HepG2 (cell line): ENCODE measurements around the gene SLC1A4. TPM values are rescaled to one million over a fixed set of nuclear protein-coding genes. Genes with fewer than 3 reads are reported as not detected.

Source experiments
- ATAC-seq: fragments of 200-7000 bp; cut with Tn5 transposase; 3 replicates; pipeline ENCODE4 v1.9.1; 2020; ENCODE audit warnings: mild to moderate bottlenecking, moderate library complexity
- BruUV-seq: library from RNA; stranded (reverse); fragments of 400-500 nt; replicated peaks from 2 replicates; lab custom pipeline; 2021; lab: Mats Ljungman, UMichigan
- CTCF ChIA-PET: fragments of 300-600 bp; formaldehyde crosslinking; extraction: SDS; loops from one replicate; lab custom pipeline; 2021; ENCODE audit warnings: low total read pairs, inconsistent platforms, low intra/inter-chr PET ratio; lab: Yijun Ruan, JAX
- POLR2A ChIA-PET: fragments of 350-600 bp; sonication (Branson Sonifier 250); formaldehyde crosslinking; loops from one replicate; lab custom pipeline; 2020; ENCODE audit warnings: antibody characterized with exemption, inconsistent platforms; lab: Yijun Ruan, JAX
- DNase-seq: peaks from one replicate; pipeline ENCODE4 v3.0.0-alpha.2; 2015; ENCODE audit warnings: low spot score
- FAIRE-seq: peaks from 3 replicates; lab custom pipeline; 2011; peaks lifted over from hg19 to GRCh38; lab: Jason Lieb, UNC
- H2AFZ ChIP-seq: one replicate; pipeline ENCODE4 v1.6.1; 2011; ENCODE audit warnings: low read length, inconsistent platforms
- H3K27ac ChIP-seq: fragments of 300-600 bp; 3 replicates; pipeline ENCODE4 v1.8.0; 2011; ENCODE audit warnings: mixed run types, mild to moderate bottlenecking, mixed read lengths, low read length, inconsistent platforms; ENCODE audit not compliant: insufficient read depth; ENCODE audit errors: extremely low read length
- H3K27me3 ChIP-seq, 2 experiments: fragments of 200-600 bp in 1 of 2; 2 replicates in 1 of 2; 3 replicates in 1 of 2; pipeline versions ENCODE4 v1.6.0 to v1.8.0; 2011; ENCODE audit warnings: low read length in 2 of 2, mild to moderate bottlenecking in 2 of 2, moderate library complexity in 2 of 2, inconsistent platforms in 1 of 2; ENCODE audit not compliant: insufficient read depth in 2 of 2, control insufficient read depth in 1 of 2
- H3K36me3 ChIP-seq, 2 experiments: fragments of 200-600 bp in 1 of 2; replicated peaks in 1 of 2; 2 replicates in 1 of 2; 3 replicates in 1 of 2; pipeline versions ENCODE4 v1.5.1 to v1.8.0; 2011; ENCODE audit warnings: low read length in 2 of 2, inconsistent platforms in 1 of 2; ENCODE audit not compliant: insufficient read depth in 2 of 2, control insufficient read depth in 1 of 2
- H3K4me1 ChIP-seq: 2 replicates; pipeline ENCODE4 v1.5.1; 2012; ENCODE audit warnings: low read length, inconsistent platforms; ENCODE audit not compliant: insufficient read depth
- H3K4me2 ChIP-seq: 2 replicates; pipeline ENCODE4 v1.6.0; 2011; ENCODE audit warnings: low read depth, low read length, inconsistent platforms
- H3K4me3 ChIP-seq, 3 experiments: fragments of 200-600 bp in 1 of 3; sonication (generic), shearing (Covaris generic) in 1 of 3; replicated peaks in 1 of 3; 2 replicates each; pipeline ENCODE4 v1.5.1; 2011 to 2016; ENCODE audit warnings: low read length in 3 of 3, inconsistent platforms in 2 of 3, low read depth in 2 of 3, mild to moderate bottlenecking in 2 of 3, control low read depth in 1 of 3, mixed read lengths in 1 of 3; ENCODE audit not compliant: insufficient read depth in 1 of 3
- H3K79me2 ChIP-seq: one replicate; pipeline ENCODE4 v1.6.1; 2011; ENCODE audit warnings: low read length, inconsistent platforms; ENCODE audit not compliant: insufficient read depth
- H3K9ac ChIP-seq: 2 replicates; pipeline ENCODE4 v1.6.0; 2011; ENCODE audit warnings: mild to moderate bottlenecking, low read depth, low read length, inconsistent platforms; ENCODE audit not compliant: insufficient read depth
- H3K9me3 ChIP-seq: 2 replicates; pipeline ENCODE4 v1.5.1; 2012; ENCODE audit warnings: mild to moderate bottlenecking, low read length
- H4K20me1 ChIP-seq: 2 replicates; pipeline ENCODE4 v1.6.0; 2011; ENCODE audit warnings: inconsistent platforms, mild to moderate bottlenecking, low read length, moderate library complexity; ENCODE audit not compliant: insufficient read depth
- ATF7-NPFF ChIP-seq: sonication (generic); formaldehyde crosslinking; IDR thresholded peaks from 2 replicates; pipeline ENCODE4 v1.8.1; 2023; ENCODE audit warnings: mild to moderate bottlenecking, low read depth, missing genetic modification reagents, moderate library complexity
- GFI1 ChIP-seq: sonication (generic); formaldehyde crosslinking; IDR thresholded peaks from 2 replicates; pipeline ENCODE4 v1.5.0; 2020; ENCODE audit warnings: missing genetic modification reagents, mild to moderate bottlenecking, borderline replicate concordance
- KLF16 ChIP-seq, 2 experiments: sonication (generic) in 1 of 2; formaldehyde crosslinking in 1 of 2; IDR thresholded peaks; 2 replicates each; pipeline versions ENCODE4 v1.6.1 to v1.8.0; 2016 to 2023; ENCODE audit warnings: missing genetic modification reagents in 2 of 2, missing compliant biosample characterization in 1 of 2
- MATR3 ChIP-seq: sonication (generic); formaldehyde crosslinking; IDR thresholded peaks from 2 replicates; pipeline ENCODE4 v1.4.0; 2020; ENCODE audit warnings: missing genetic modification reagents
- NR2F6 ChIP-seq, 2 experiments: IDR thresholded peaks; 2 replicates each; pipeline ENCODE4 v1.6.1; 2016; ENCODE audit warnings: antibody characterized with exemption in 1 of 2, mild to moderate bottlenecking in 1 of 2
- STAG1 ChIP-seq: sonication (generic); formaldehyde crosslinking; IDR thresholded peaks from 2 replicates; pipeline ENCODE4 v1.4.0; 2020; ENCODE audit warnings: missing genetic modification reagents
- ZFAT ChIP-seq: sonication (generic); formaldehyde crosslinking; conservative IDR thresholded peaks from 2 replicates; pipeline ENCODE4 v1.8.1; 2023; ENCODE audit warnings: missing genetic modification reagents, inconsistent platforms
- ZMYM4 ChIP-seq: sonication (generic); formaldehyde crosslinking; IDR thresholded peaks from 2 replicates; pipeline ENCODE4 v1.8.1; 2023; ENCODE audit warnings: mild to moderate bottlenecking, missing genetic modification reagents
- ZNF547 ChIP-seq: sonication (generic); formaldehyde crosslinking; IDR thresholded peaks from 2 replicates; pipeline ENCODE4 v1.5.1; 2020; ENCODE audit warnings: mild to moderate bottlenecking, missing genetic modification reagents
- ZNF747 ChIP-seq: sonication (generic); formaldehyde crosslinking; IDR thresholded peaks from 2 replicates; pipeline ENCODE4 v1.8.1; 2023; ENCODE audit warnings: missing genetic modification reagents, mild to moderate bottlenecking, borderline replicate concordance
- ZNF773 ChIP-seq: sonication (generic); formaldehyde crosslinking; IDR thresholded peaks from 2 replicates; pipeline ENCODE4 v1.4.0; 2020; ENCODE audit warnings: missing genetic modification reagents, borderline replicate concordance
- ZNF841 ChIP-seq: sonication (generic); formaldehyde crosslinking; IDR thresholded peaks from 2 replicates; pipeline ENCODE4 v1.8.1; 2023; ENCODE audit warnings: missing genetic modification reagents, borderline replicate concordance
- WGBS: methylation state at CpG from one replicate; pipeline ENCODE4 v1.1.6; 2017; ENCODE audit warnings: low lambda C conversion rate; 5-methylcytosine and 5-hydroxymethylcytosine counted together
- in situ Hi-C: cut with HindIII; loops from 2 replicates; pipeline ENCODE4 v1.10.0; 2017; ENCODE audit warnings: low pct_unique_long_range_greater_than_20kb; ENCODE audit not compliant: extremely low pct_ligation_motif_present
- intact Hi-C: fragments of 100-400 bp; cut with micrococcal nuclease; formaldehyde crosslinking; loops from one replicate; pipeline ENCODE4 v1.10.0; 2022; ENCODE audit not compliant: unreplicated experiment
- polyA plus RNA-seq, 8 experiments: library from polyadenylated mRNA; depleted of rRNA in 3 of 8; stranded (reverse) in 7 of 8; unstranded in 1 of 8; fragments of >200 nt; fragmentation: Illumina TruSeq in 4 of 8; extraction: Trizol in 4 of 8; gene quantifications; 2 replicates each; pipeline versions ENCODE4 v1.2.1 to v1.2.3, GENCODE V29; 2011 to 2016; ENCODE audit warnings: low read depth in 4 of 8, missing spikeins in 1 of 8, mixed read lengths in 1 of 8; ENCODE audit not compliant: insufficient read depth in 1 of 8
- total RNA-seq, 5 experiments: library from RNA; depleted of rRNA; stranded (reverse); fragments of >200 nt; fragmentation: Illumina TruSeq; extraction: Trizol; gene quantifications; 2 replicates each; pipeline ENCODE4 v1.2.3, GENCODE V29; 2016; ENCODE audit warnings: low read depth in 1 of 5
- TF ChIP-seq, protein P1 (sequence below): sonication (generic); formaldehyde crosslinking; IDR thresholded peaks from 2 replicates; pipeline ENCODE4 v1.5.0; 2020; ENCODE audit warnings: mild to moderate bottlenecking, missing genetic modification reagents, moderate library complexity

The SLC1A4 gene
- total and polyA plus RNA-seq, 2 of the 13 experiments (the other 11 are each of a cell fraction or from before 2014, with no cell fraction given): 21.0 to 39.6 TPM

DNA sequence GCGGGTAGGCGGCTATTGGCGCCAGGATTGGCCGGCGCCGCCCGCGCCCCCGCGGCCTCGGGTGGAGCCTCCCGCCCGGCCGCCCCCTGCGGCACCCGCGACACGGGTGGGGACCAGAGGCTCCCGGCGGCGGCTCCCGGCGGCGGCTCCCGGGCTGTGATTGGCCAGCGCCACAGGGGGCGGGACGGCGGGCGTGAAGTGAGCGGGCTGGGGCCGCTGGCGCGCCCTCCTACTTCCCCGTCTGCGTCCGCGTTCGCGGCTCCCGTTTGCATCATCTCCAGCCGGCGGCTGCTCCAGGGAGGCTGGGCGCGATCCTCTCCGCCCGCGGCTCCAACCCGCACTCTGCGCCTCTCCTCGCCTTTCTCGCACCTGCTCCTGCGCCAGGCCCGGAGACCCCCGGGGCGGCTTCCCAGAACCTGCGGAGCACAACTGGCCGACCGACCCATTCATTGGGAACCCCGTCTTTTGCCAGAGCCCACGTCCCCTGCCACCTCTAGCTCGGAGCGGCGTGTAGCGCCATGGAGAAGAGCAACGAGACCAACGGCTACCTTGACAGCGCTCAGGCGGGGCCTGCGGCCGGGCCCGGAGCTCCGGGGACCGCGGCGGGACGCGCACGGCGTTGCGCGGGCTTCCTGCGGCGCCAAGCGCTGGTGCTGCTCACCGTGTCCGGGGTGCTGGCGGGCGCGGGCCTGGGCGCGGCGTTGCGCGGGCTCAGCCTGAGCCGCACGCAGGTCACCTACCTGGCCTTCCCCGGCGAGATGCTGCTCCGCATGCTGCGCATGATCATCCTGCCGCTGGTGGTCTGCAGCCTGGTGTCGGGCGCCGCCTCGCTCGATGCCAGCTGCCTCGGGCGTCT, at the start of gene SLC1A4 (continued):
- TF ChIP-seq KLF16 (CRISPR knock-in tag; IDR thresholded peaks at IDR 0.05): peak in 1 of 2 experiments; percentile 42; a peak in 1 of 4 replicates
- TF ChIP-seq ZNF773 (CRISPR knock-in tag): peak; percentile 54; the same call in 1 of the 2 replicates
- peak; percentile 47; the same call in 1 of the 2 replicates for TF ChIP-seq ATF7-NPFF (CRISPR knock-in tag)
- TF ChIP-seq ZNF841: peak; percentile 78; the same call in 1 of the 2 replicates
- TF ChIP-seq ZFAT (CRISPR knock-in tag): peak; percentile 81; the same call in 1 of the 2 replicates

DNA sequence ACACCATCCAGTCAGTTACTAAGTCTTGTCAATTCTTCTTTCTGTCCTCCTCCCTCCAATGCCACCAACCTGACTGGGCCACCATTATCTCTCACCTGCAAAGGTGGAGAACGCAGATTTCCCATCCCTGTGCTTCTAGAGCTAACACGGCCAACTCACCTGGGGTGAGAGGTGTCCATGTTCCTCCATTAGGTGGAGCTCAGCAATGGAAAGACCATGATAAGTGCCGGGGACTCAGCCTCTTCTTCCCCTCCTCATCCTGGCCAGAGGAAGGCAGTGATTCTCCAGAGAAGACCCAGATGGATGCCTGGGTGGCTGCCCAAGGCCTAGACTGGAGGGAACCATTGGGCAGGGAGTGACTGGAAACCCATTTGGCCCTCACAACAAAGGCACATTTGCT, 48.1 kb upstream of the SLC1A4 start:
- Histone ChIP-seq H3K4me3 (no peak overlapping the region), H3K4me2 (no peak overlapping the region), H3K4me1 (peaks cover 77% of the 10 kb centered on the region), H2AFZ (no peak overlapping the region), H3K79me2 (no peaks in the 10 kb centered on the region), H4K20me1 (no peaks in the 10 kb centered on the region), H3K9ac (no peak overlapping the region), H3K27ac (no peak overlapping the region), H3K27me3 (no peaks in the 10 kb centered on the region; a peak in 1 of 5 replicates), H3K9me3 (no peaks in the 10 kb centered on the region), H3K36me3 (no peaks in the 10 kb centered on the region)
- ChIA-PET POLR2A (interaction anchor here (0.6 kb wide), 1 partner anchor 19 kb away, joined by 3 read pairs; no protein-coding TSS in a partner anchor), CTCF (no interaction called here)
- in situ Hi-C loops (loop anchor here (5.0 kb wide), 1 partner anchor 46 kb away; the partner anchor contains the start of gene SLC1A4), intact Hi-C loops (no loop called here)
- FAIRE-seq: no peak
- no peak for DNase-seq
- WGBS: 25% methylated on average over 3 of the region's 3 CpGs
- TF ChIP-seq MATR3 (CRISPR knock-in tag) (no peak), NR2F6 (IDR thresholded peaks at IDR 0.05) (no peak), NR2F6 (CRISPR knock-in tag; IDR thresholded peaks at IDR 0.05) (no peak), GFI1 (CRISPR knock-in tag) (peak; percentile 60; the same call in 1 of the 2 replicates), ZNF747 (CRISPR knock-in tag) (no peak), STAG1 (CRISPR knock-in tag) (peak; percentile 51), ZMYM4 (no peak), ZNF547 (CRISPR knock-in tag) (no peak)
- TF ChIP-seq, protein P1, sequence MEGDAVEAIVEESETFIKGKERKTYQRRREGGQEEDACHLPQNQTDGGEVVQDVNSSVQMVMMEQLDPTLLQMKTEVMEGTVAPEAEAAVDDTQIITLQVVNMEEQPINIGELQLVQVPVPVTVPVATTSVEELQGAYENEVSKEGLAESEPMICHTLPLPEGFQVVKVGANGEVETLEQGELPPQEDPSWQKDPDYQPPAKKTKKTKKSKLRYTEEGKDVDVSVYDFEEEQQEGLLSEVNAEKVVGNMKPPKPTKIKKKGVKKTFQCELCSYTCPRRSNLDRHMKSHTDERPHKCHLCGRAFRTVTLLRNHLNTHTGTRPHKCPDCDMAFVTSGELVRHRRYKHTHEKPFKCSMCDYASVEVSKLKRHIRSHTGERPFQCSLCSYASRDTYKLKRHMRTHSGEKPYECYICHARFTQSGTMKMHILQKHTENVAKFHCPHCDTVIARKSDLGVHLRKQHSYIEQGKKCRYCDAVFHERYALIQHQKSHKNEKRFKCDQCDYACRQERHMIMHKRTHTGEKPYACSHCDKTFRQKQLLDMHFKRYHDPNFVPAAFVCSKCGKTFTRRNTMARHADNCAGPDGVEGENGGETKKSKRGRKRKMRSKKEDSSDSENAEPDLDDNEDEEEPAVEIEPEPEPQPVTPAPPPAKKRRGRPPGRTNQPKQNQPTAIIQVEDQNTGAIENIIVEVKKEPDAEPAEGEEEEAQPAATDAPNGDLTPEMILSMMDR: peak; percentile 54
- 0 out of 3 replicates have a peak, but pooled peaks have one; percentile 10 for ATAC-seq
- no TSS peak for BruUV-seq
